ENCODE results near the gene FGD3.

The FGD3 gene

GRCh38 chr9:93080406-93080805 is 133.1 kb downstream of the FGD3 start:
- no peak for FAIRE-seq

- no peak for FAIRE-seq
Observed at GRCh38 chr9:93081081-93081529, 133.8 kb downstream of the FGD3 start.

GRCh38 chr9:93081931-93082330 is 134.6 kb downstream of the FGD3 start:
- FAIRE-seq = no peak

DNA sequence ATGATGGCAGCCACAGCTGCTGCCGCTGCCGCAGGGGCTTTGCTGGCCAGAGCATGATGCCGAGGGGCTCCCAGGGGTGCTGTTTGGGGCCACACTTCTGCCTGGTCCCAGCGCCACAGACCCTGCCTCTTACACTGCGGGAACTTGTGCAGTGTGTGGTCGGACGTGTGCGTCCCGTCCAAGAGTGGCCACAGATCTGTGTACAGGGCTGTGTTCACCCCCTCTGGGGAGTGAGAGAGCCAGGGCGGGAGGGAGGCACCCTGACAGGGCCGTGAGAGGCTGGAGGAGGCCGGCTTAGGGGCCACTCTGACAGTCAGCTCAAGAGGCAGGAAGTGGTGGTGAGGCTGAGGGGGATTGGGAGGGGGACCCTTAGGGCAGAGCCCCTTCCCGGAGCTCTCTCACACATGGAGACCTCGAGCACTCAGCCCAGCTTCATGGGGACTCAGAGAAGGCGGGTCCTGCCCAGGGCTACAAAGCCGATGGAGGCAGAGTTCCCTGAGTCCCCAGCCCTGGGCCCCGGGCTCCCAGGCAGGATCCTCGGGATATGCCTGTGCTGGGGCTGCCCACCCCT is 135.6 kb downstream of the FGD3 start:
- no peak for FAIRE-seq

- no peak for FAIRE-seq
Observed at GRCh38 chr9:93083592-93084470, 136.5 kb downstream of the FGD3 start.

- no peak for FAIRE-seq
Observed at GRCh38 chr9:93084471-93084881, 137.2 kb downstream of the FGD3 start.

GRCh38 chr9:93085676-93086075 is 138.4 kb downstream of the FGD3 start:
- FAIRE-seq = no peak
